ENCODE results near the gene FBXO46.

FBXO46 gene

GRCh38 chr19:45730368-45731288 lies at the start of gene FBXO46:
Gene FBXO46 (minus strand): TSS chr19:45730896. CDS start chr19:45713495, 17,401 bp downstream.
- peak; percentile 47 for FAIRE-seq

- no peak for FAIRE-seq
Measured at GRCh38 chr19:45780146-45780447, 49.4 kb upstream of the FBXO46 start.

GRCh38 chr19:45779231-45780145 lies 48.8 kb upstream of the FBXO46 start:
- no peak for FAIRE-seq

- FAIRE-seq, result no peak
Measured at GRCh38 chr19:45778010-45778661, 47.4 kb upstream of the FBXO46 start.

- FAIRE-seq, result no peak
Measured at GRCh38 chr19:45777395-45777961, 46.8 kb upstream of the FBXO46 start.

GRCh38 chr19:45774765-45775164 lies 44.1 kb upstream of the FBXO46 start:
- no peak for FAIRE-seq

GRCh38 chr19:45773384-45773783 lies 42.7 kb upstream of the FBXO46 start:
- no peak for FAIRE-seq

- no peak for FAIRE-seq
Measured at GRCh38 chr19:45772912-45773311, 42.2 kb upstream of the FBXO46 start.

GRCh38 chr19:45772130-45772840 lies 41.6 kb upstream of the FBXO46 start:
- no peak for FAIRE-seq

GRCh38 chr19:45771311-45771933 lies 40.7 kb upstream of the FBXO46 start:
- FAIRE-seq, result no peak

- no peak for FAIRE-seq
Measured at GRCh38 chr19:45770192-45771101, 39.8 kb upstream of the FBXO46 start.

GRCh38 chr19:45769821-45770191 lies 39.1 kb upstream of the FBXO46 start:
- FAIRE-seq, result no peak

GRCh38 chr19:45768984-45769782 lies 38.5 kb upstream of the FBXO46 start, which contains the start of gene SIX5:
Gene SIX5 (minus strand): TSS chr19:45769252. CDS start chr19:45768844, 408 bp downstream.
- peak; percentile 33 for FAIRE-seq

- no peak for FAIRE-seq
Measured at GRCh38 chr19:45768655-45768983, 37.9 kb upstream of the FBXO46 start.

- no peak for FAIRE-seq
Measured at GRCh38 chr19:45767881-45768654, 37.4 kb upstream of the FBXO46 start.

GRCh38 chr19:45767410-45767880 lies 36.7 kb upstream of the FBXO46 start:
- no peak for FAIRE-seq

GRCh38 chr19:45766869-45767346 lies 36.2 kb upstream of the FBXO46 start:
- FAIRE-seq, result no peak

- no peak for FAIRE-seq
Measured at GRCh38 chr19:45766296-45766868, 35.7 kb upstream of the FBXO46 start.
